NCI-H748 treated with DMSO at 0.1 percent for 48 hours (cell line): Measurements from ENCODE around the gene RGS7.
A peak's percentile ranks its signal among the peaks of the same experiment; 100 is the strongest.
"Not testable (repeated sequence)": the region's sequence is repeated elsewhere in the genome, so short reads cannot be mapped to it uniquely, and the experiment has no call there.

Experiments
- DNase-seq: peaks from one replicate; lab custom pipeline; 2025; lab: John Stamatoyannopoulos, UW

The RGS7 gene

DNA sequence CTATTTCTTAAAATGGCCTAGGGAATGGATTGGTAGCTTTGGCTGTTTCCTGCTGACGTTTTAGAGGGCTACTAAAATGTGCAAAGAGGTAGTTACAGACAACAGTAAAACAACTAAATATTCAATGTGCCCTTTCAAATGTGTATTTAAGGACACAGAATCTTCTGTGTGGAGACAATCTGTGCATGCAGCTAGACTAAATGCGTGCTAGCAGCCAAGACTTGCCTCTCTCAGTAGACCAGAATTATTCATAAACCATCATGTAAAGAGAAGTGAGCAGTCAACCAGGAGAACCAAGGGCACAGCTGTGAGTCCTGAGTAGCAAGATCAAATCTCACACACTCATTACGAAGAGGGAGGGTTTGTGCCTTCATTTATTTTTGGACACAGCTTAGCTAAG lies 584.9 kb downstream of the RGS7 start:
- DNase-seq, result no peak

DNA sequence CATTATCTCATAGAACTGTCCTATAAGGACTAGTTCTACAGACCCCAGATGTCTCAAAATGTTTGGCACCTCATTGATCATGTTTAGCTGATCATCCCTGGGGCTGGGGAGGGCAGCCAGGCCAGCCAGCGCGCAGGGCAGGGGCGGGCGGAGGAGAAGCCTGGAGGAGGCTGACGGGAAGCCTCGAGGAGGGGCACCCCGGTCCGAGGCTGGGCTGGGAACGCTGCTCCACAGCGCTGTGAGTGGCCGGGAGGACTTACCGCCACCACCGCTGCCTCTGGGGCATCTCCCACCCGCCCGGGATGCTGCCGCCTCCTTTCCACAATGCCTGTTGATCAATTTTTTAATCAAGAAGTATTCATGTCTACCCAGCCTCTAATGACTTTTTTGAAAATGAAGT lies 585.6 kb downstream of the RGS7 start:
- no peak for DNase-seq

DNA sequence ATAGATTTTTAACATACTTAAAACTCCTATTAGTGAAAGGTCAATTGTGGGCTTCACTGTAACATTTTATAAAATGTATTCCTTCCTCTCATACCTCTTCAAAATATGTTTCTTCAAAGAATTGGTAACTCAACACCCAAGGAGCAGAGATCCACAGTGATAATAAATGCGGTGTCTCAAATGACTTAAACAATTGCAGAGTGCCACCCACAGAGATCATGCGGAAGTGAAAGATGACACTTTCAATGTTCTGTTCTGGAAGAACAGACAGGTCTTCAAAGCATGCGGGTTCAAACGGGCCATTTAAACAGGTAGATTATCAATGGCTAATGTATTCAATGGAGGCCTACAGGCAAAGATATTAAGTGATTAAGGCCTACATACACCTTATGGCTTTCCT lies 588.0 kb downstream of the RGS7 start:
- peak; percentile 47 for DNase-seq

DNA sequence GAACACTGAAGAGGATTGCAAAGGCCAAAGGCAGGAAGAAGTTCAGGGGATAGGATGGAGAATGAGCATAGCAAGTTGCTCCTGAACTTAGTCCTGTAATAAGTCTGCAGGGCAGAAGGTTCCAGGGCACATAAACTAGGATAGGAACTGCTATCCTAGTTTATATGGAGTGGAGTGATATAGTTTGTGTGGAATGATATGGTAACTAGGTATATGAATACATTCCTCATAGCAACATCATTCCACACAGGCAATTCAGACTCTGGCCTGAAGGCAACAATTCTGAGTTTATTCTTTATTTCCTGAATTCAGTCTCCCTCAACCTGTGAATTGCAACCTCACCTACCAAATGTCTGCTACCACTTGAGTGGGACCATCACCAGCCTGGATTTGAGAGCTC lies 590.2 kb downstream of the RGS7 start:
- DNase-seq, result no peak

DNA sequence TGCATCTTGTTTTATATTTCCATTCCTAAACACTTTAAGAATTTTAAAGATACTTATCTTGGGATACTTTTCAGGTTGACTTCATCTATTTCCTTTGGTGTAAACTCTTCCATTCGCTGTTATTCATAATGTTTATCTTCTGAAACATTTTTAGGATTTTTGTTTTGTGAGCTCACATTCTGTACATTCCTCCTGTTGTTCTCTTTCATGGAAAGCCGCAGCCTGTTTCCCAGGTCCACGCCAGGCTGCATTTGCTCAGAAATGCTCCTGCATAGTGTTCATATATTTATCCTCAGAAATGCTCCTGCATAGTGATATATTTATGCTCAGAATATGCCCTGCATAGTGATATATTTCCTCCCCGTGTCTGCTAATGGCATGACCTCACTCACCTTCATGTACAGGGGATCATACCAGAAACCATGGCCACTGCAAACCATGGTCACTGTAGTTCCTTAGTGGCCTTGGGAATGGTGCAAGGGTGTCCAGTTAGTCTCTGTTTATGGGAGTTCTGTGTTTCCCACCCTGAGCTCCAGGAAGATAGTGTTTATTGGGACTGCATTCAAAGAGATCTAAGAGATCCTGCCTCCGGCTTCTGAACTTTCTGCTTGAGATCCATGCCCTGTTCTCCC lies 591.2 kb downstream of the RGS7 start:
- no peak for DNase-seq

DNA sequence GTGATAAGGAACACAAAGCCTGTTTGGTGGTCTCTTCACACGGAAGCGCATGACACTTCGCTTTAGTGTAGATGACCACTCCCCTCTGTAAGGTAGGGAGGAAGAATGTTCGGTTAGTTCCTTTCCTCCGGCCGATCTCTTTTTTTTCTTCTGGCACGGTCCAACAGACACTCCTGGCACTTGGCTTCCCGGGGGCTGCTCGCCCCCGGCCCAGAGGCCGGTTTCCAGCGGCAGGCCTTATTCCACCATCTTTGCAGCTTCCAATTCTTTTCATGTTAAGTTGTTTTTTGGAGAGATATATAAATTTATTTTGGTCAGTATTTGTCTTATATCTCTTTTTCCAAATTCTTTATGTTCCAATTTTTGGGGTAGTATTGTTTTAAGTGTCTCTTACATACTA lies 593.2 kb downstream of the RGS7 start:
- DNase-seq, result no peak

DNA sequence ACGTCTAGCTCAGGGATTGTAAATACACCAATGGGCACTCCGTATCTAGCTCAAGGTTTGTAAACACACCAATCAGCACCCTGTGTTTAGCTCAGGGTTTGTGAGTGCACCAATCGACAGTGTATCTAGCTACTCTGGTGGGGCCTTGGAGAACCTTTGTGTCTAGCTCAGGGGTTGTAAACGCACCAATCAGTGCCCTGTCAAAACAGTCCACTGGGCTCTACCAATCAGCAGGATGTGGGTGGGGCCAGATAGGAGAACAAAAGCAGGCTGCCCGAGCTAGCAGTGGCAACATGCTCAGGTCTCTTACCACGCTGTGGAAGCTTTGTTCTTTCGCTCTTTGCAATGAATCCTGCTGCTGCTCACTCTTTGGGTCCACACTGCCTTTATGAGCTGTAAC lies 593.9 kb downstream of the RGS7 start:
- not testable (repeated sequence) for DNase-seq

DNA sequence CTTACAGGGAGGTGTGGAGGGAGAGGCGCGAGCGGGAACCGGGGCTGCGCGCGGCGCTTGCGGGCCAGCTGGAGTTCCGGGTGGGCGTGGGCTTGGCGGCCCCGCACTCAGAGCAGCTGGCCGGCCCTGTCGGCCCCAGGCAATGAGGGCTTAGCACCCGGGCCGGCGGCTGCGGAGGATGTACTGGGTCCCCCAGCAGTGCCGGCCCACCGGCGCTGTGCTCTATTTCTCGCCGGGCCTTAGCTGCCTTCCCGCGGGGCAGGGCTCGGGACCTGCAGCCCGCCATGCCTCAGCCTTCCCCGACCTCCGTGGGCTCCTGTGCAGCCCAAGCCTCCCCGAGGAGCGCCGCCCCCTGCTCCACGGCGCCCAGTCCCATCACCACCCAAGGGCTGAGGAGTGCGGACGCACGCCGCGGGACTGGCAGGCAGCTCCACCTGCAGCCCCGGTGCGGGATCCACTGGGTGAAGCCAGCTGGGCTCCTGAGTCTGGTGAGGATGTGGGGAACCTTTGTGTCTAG lies 594.5 kb downstream of the RGS7 start:
- DNase-seq, result not testable (repeated sequence)

DNA sequence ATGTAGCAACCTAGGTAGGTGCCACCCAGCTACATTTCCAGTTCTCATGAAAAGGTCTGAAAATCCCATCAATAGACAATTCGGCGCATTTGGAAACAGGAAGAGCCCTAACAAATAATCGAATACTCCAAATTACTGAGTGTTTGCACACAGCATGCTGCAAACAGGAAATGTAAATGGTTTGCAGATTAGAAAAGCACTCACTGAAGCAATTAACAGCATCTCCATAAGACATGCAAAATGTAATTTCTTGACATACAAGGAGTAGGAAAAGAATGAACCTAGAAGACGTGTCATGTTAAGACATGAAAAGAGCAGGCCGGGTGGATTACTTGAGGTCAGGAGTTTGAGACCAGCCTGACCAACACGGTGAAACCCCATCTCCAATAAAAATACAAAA lies 598.2 kb downstream of the RGS7 start:
- DNase-seq, result peak; percentile 5

DNA sequence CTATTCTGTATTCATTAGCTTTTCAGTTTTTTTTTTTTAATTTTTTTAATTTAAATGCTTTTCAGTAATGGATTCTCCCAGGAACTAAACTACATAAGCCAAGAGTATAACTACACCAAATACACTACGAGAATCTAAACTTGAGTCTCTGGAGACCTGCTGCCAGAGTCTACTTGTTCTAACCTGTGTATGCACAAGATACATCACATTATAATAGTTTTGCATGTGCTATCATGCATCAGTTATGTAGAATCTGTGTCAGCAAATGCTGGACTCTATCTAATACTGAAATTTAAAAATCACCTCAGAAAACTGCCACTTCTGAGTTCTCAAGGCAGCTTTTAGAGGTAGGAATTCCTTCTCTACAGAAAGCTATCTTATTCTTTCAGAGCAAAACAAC lies 598.7 kb downstream of the RGS7 start:
- DNase-seq, result no peak

DNA sequence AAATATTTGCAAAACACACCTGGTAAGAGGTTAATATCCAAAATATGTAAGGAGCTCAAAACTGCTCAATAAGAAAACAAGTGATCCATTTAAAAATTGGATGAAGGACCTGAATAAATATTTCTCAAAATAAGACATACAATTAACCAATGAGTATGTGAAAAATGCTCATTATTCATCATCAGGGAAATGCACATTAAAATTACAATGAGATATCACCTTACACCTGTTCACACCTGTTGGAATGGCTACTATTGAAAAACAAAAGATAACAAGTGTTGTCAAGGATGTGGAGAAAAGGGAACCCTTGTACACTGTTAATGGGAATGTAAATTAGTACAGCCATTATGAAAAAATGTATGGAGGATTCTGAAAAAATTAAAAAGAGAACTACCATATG lies 609.1 kb downstream of the RGS7 start:
- no peak for DNase-seq

DNA sequence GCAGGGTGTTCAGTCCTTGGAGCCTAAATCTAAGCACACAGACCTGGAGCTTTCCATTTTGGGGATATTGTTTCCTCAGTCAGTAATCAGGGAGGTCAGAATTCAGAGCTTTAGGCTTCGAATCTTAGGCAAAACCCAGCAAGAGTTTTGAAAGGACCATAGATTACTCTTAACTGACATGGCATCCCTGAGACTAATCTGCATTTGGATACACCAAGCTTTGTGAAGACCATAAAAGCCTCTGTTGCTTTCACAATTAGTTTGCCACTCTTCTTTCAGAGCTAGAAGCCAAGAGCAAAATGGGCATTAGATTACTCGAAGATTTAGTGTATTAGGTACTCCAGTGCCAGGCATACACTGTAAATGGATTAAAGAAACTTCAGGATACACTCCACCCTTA lies 613.3 kb downstream of the RGS7 start:
- no peak for DNase-seq

DNA sequence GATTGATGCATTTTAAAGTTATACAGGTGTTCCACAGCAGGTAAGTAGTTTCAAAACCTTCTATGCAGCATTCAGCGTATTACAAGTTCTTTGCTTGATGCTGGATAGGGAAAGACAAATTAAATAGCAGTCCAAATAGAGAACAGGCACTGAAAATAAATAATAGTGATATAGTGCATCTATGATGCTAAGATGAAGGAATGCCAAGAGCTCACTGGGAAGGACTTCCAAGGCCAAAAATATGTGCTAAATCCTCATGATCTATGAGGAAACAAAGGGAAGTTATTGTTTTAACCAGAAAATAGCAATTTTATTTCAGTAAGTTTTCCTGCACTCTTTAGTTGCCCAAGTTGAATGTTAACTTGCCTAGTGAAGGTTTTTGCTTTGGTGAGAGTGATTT lies 617.3 kb downstream of the RGS7 start:
- no peak for DNase-seq

DNA sequence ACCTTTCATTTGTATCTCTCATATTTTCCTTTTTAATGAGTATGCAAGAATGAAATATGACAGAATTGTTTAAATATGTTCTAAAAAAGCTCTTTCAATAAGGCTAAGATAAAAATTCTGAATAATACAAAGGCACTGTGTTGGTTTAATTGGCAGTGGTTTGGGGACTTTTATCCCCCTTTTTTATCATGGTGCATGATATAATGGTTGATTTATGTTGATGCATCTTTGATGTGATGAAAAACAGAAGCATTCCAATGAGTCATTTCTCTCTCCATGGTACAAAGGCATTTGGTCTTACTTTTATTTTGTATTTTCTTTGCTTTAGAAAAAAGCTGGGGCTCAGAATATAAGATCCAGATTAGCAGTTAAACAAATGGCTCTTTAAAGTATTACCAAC lies 617.9 kb downstream of the RGS7 start:
- no peak for DNase-seq

DNA sequence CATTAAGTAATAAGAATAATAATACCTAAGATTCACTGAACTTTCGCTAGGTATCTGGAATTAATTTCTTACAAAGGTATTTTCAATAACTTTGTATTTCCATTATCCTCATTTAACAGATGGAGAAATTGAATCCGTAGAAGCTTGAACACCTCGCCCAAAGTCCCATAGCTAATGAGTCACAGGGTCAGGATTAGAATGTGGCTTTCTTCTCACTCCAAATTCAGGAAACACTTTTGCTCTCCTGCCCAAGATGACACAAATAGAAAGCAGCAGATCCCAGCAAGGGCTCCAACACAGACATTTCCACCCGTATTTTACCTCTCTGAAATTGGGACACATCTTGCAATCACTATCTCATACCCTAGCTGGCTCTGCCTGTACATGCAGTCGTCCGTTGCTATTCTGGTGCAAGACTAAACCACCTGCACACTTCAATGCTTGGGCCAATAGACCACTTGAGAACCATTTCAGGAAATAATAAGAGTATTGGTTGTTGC lies 619.2 kb downstream of the RGS7 start:
- no peak for DNase-seq

DNA sequence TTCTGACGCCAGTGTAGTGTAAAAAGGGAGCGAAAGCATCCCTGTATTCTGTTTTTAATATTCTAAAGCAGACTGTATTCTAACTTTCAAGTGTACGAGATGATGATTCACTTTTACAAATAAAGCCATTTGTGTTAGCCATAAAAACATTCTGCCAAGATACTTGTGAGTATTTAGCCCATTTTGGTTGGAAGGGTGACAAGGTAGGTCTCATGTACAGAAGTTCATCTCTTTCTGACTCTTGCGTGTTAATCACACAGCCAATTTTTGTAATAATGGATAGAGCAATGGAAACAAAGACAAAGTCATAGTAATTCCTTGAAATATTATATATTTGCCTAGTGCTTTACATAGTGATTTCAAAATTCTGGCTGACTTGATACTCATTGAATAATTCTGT lies 619.7 kb downstream of the RGS7 start:
- DNase-seq, result no peak

DNA sequence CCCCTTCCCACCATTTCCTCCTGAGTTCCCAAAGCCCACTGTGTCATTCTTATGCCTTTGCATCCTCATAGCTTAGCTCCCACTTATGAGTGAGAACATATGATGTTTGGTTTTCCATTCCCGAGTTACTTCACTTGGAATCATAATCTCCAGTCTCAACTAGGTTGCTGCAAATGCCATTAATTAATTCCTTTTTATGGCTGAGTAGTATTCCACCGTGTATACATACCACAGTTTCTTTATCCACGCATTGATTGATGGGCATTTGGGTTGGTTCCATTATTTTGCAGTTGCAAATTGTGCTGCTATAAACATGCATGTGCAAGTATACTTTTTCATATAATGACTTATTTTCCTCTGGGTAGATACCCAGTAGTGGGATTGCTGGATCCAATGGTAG lies 622.3 kb downstream of the RGS7 start:
- DNase-seq, result not testable (repeated sequence)

DNA sequence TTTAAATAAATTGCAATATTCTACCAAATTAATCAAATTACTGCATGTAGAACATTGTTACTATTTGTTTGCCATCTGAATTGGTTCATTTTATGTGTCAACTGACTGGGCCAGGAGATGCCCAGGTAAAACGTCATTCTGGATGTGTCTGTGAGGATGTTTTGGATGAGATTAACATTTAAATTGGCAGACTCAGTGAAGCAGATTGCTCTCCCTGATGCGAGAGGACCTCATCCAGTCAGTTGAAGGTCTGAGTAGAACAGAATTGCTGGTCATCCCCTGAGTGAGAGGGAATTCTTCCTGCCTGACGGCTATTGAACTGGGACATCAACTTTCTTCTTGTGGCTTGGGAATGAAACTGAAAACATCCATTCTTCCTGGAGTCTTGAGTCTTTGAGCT lies 623.0 kb downstream of the RGS7 start:
- no peak for DNase-seq

DNA sequence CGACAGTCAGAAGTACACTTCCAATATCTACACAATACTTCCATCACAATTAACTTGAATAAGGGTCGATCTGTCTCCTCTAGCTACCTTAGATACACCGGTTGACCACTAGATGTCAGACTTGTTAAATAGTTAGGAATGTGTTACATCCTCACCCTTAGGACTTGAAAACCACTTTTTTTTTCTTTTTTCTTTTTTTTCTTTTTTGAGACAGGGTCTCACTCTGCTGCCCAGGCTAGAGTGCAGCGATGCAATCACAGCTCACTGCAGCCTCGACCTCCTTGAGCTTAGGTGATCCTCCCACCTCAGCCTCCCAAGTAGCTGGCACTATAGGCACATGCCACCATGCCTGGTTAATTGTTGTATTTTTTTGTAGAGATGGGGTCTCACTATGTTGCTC lies 624.6 kb downstream of the RGS7 start:
- peak; percentile 43 for DNase-seq
